GM19324 (cell line): Measurements from ENCODE around the gene GMDS.

Experiments used
- ATAC-seq: cut with Tn5 transposase; IDR thresholded peaks from one replicate; pipeline ENCODE4 v1.9.1; 2021; ENCODE audit warnings: mild to moderate bottlenecking, moderate library complexity; ENCODE audit not compliant: unreplicated experiment, low FRiP score

Gene GMDS

DNA sequence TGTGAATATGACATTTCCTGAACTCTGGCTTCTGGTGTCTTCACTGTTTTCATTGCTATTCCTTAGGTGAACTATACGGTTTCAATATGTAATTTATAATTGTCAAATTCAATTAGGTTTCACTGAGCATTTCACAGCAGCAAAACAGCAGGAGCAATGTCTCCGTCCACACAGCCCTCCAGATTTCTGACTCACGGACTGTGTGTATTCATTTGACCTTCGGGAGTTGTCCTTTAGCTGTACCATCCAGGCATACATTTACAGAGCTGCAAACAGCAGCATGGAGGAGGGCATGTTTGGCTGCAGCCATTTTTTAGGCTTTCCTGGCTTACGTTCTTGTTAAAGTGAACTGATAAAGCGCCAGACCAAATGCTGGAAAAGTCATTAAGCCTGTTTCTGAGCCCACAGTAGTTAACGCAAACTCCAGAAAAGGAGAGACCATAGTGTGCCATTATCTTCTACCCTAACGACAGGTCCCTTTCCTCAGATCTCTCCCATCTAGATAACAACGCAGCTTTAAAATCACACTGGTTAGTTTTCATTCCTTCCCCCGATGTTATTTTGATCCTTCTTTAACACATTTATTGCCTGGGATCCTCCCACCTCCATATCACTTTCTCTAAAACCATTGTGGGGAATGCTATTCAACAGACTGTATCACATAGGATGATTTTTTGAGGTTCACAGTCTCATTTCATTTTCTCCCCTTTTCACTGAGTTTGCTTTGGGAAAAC, 617.4 kb downstream of the GMDS start:
- ATAC-seq, result no peak

DNA sequence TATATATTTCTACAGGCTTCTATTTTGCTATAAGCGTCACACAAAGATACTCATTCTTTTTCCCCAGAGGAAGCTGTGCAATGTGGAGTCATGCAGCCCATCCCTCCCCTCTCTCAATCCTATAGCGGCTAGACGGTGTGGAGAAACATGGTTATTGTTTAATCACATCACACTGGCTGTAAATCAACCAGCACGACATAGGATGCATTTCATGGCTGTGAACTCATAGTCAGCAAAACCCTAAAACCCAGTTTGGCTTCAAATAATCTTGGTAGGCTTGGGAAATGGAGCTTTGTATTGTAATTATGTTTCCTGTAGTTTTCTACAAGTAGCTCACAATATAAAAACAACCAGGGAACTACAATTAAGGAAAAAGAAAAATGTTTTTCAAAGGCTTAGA, 618.9 kb downstream of the GMDS start:
- no peak for ATAC-seq

DNA sequence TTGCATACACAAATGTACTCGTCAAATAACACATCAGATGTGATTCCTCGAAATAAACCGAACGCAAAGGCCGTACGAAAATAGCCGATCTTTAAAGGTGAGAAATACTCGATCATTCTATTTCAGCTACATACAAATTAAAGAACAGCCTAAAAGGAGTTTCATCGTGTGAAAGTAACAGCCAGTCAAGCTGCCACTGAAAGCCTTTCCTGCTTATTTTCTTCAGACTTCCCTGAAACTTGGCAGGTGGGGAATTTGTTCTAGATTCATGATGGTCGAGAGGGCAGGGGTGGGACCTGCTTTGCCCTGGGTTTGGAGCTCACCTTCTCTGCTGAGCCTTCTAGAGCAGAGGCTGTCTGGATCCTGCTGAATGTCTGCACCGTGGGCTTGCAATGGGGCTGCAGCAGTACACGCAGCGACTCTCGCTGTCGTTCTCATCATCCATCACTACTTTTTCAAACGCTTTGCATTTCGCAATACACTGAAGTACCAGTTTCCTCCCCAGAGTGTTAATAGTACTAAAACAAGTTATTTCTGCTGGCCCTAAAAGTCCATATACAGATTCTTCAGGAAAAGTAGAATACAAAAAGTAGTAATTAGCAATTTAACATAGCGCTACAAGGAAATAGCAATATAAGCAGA, 619.5 kb downstream of the GMDS start:
- ATAC-seq, result no peak

DNA sequence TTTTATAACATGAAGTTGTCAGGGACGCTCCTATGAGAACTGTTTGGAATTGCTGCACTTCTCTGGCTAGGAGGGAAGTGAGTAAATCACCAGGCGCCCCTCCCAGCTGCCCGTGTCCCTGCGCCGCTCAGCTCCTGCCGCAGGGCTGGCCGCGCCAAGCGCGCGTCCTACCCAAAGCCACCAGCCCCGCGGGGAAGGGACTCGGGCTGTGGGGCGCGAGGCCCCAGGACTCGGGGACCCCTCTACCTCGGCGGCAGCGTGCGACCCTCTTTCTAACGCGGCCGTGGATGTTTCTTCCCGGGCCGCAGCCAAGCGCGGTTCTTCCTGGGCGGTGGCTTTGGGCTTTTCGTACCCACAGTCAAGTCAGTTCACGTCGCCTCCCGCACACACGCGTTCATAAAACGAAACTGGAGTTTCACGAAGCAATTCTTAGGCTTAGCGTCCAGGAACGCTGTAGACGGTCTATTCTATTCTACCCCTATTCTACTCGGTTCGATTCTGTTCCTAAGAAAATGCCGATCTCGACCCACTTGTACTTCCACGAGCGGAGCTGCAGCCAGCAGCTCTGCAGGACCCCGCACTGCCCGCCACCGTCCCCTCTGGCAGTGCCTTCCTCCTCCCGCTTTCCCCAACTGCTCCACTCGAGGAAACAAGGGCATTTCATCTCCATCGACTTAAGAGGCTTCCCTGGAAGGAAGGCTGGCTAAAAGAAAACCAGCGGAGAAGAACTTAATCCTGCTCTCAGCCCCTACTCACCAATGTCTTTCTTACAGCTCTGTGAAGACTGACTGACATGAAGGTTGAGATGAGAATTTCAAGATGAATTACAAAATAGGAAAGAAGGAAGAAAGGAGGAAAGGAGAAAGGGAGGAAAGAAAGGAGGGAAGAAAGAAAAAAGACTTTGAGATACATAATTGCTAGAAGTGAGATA, 620.3 kb downstream of the GMDS start:
- no peak for ATAC-seq

DNA sequence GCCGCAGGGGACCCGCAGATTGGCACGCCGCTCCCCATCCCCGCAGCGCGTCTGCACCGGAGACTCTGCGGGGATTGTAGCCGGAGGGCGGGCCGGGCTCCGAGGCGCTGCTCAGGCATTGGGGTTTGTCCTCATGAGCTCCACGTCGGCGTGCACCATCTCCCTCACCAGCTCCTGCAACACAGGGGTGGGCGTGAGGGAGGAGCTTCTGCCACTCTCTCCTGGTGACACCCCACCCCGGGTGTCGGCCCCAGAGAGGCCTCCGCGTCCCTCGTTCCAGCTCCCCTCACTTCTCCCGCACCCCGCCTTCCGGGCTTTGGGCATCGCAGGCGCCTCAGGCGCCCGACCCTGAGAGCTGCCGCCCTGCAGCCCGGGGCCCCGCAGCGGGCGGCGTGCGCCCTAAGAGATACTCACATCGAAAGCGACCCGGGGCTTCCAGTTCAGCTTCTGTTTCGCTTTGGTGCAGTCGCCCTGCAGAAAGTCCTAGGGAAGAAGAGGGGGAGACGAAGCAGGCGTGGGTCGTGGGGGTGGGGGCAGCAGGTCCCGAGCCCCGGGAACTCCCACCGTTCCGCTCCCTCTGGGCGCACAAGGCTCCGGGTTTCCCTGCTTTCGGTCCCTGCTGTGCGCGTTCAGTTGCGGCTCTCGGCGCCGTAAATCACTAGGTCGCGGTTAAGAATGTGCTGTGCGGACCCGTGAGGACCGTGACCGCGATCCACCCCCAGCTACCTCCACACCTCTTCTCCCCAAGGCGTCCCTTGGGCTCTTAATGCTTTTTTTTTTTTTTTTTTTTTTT, 621.2 kb downstream of the GMDS start:
- ATAC-seq, result no peak

DNA sequence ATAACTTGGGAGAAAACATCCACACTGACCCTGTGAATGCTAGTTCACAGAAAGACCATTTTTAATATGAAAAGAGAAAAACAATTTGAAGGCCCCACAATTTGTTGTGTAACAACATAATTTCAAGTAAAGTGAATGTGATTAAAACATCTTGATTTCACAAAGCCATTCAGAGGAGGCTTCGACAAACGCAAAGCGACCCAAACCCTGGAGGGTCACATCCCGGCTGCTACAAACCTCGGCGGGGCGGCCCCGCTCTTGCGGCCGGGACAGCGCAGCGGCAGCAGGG, 621.7 kb downstream of the GMDS start:
- no peak for ATAC-seq

DNA sequence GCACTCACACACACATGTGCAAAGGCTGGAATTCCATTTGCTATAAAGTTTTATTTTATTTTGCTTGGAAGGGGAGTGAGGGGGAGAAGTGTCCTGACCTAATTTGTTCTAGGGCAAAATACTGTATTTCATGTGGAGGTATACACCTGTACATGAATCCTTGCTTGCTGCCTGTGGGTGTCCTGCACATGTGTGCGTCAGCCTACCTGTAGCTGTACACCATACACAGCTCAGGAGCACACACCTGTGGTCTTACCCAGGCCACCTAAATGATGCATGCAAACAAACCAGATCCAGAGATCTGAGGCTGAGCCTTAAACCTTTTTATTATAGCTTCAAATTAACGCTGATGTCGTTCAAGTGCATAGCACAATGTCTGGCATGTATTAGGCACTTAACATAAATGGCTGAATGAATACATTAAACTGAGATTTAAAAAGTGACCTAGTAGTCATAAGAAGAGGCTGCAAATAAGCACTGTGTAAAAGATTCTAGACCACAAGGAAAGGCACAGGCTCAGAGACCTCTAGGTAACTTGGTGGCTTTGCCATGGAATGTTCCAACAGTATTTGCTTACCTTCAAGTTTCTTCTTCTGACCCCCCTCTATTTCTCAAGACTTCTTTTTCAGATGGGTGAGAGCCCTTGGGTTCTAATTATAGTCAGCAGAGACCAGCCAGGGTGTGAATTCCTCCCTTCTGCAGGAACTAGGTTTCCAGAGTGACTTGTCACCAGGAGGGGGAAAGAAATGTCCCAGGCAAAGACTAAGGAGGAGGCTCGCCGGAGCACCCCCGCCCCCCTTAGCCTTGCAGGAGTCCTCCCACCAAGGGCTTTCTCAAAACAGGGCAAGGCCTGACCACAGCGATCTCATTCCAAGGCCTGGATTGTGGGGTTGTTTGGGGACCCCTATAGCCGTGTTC, 622.3 kb downstream of the GMDS start:
- no peak for ATAC-seq

DNA sequence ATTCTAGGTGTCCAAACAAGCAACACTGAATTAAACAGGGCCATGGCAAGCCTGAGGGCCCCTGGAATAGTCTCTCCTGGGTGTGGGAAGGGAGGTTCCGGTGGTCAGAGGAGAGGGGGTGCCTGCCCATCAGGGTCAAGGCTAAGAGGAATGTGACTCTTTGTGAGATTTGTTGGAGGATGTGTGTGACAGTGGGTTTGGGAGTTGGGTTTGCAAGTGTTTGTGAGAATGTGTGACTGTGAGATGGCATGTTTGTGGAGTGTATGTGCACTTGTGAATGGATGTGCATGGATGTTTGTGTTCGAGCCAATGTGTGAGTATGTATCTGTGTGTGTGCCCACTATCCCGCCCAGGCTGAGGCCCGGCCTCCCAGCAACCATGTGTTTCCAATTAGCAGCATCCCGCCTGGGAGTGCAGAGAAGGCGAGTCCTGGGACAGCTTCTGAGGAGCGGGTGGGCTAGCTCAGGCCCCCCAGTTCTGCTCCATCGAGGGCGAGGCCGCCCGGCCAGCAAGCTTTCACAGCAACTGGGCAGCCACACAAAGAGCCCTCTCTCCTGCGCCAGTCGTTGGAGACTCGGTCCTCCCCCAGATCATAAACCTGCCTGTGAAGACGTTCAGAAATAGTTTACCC, 623.1 kb downstream of the GMDS start:
- ATAC-seq, result no peak

DNA sequence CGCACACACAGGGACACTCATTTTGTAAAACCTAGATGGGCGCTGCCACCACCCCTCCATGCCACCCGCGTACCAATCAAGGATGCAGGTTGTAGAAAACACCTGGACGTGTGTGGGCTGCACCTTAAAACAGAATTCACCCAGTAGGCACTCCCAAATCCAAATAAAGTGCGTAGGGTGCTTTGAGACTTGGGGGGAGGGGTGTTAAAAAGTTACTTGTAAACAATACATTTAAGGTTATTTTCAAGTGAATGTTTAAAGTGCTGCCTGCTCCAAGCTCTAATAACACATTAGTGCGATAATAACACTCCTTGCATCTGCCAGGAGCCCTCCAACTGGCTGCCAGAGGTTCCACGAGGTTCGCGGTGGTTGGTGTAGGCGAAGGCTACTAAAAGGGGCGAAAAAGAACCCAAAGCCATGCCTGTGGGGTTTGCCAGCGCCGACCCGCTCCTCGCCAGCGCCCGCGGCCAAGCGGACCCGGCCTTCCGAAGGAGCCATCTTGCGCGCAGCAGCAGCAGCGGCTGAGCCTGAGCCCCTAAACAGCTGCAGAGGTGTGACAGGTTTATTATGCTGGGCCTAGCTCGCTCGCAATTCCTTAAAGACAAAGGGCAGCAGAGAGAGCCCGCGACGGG, 624.2 kb downstream of the GMDS start:
- no peak for ATAC-seq

DNA sequence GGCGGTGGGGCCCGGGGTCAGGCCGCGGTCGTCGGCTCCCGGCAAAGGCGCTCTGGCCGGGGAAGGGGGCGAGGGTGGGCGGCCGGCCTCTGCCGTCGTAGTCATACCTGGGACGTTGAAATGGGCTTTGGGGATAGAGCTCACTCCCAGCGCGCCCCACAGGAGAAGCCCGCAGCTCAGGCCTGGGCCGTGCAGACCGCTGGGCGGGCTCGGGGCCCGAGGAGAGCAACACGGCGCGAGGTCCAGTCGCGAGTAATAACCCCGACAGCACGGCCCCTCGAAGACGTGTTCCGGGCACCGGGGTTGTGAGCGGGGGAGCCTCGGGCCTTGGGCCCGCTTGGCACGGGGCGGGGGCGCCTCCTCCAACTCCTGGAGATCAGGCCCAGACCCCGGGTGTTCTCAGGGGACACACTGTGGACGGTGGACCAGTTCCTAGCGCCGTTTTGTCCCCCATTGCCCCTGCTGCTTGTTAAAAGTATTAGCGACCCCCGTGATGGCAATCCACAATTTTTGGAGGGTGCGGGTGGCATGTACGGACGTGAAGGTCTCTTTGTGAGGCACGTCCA, 624.8 kb downstream of the GMDS start:
- ATAC-seq, result no peak

DNA sequence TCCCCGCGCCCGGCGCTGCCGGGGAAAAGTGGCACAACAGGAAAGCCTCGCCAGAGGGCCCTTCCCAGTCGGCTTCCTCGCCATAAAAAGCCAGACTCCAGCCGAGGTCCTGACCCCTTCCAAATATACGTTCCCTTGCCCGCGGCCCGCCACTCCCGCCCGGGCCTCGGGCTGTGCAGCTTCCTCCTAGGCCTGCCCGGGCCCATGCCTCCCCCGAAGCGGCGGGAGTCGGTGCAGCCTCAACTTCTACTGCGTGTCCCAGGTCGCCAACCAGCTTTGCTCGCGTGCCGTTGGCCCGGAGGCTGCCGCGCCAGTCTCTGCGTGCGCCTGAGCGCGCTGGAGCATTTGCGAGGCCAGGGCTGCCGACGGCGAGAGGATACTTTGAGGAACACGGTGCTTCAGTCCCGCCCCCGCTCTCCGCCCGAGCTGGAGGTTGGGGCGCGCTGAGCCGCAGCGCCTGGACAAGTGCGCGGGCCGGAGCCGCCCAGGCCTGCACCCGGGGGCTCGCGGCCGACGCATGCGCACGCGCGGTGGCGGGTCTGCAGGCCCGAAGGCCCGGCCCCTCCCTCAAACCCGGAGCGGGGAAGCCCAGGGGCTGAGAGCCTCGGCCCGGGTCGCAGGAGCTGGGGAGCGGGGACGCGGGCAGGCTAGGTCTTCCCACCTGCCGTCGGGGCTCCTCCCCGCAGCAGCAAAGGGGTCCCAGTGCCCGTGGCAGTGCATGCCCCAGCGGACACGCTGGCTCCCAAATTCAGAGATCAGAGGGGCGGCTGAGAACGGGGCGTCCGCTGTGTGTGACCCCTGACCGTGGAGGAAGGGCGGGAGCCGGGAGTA, 625.5 kb downstream of the GMDS start:
- no peak for ATAC-seq

DNA sequence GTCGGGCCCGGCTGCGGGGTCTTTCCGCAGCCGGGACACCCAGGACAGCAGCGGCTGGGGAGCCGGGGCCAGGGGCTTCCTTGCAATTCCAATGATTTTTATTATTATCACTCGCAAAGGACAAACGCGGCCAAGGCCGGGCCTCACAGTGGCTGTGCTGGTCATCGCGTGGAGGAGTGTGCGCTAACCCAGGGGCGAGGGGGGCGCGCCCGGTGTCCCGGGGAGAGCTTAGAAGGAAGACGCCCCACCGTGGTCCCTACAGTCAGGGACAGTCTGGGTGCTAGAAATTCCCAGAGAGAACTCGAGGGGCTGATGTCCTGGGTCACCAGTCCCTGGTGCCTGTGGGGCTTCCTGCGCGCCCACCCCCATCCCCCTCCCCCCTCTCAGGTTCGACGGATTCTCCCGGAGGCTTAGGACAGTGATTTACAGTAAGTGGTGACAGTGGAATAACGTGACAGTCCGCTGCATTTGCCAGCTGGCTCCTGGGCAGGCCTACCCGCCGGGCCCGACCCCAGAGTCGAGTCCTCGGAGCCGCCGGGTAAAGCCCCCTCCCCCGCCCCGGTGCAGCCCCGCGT, 626.2 kb downstream of the GMDS start:
- ATAC-seq, result no peak

DNA sequence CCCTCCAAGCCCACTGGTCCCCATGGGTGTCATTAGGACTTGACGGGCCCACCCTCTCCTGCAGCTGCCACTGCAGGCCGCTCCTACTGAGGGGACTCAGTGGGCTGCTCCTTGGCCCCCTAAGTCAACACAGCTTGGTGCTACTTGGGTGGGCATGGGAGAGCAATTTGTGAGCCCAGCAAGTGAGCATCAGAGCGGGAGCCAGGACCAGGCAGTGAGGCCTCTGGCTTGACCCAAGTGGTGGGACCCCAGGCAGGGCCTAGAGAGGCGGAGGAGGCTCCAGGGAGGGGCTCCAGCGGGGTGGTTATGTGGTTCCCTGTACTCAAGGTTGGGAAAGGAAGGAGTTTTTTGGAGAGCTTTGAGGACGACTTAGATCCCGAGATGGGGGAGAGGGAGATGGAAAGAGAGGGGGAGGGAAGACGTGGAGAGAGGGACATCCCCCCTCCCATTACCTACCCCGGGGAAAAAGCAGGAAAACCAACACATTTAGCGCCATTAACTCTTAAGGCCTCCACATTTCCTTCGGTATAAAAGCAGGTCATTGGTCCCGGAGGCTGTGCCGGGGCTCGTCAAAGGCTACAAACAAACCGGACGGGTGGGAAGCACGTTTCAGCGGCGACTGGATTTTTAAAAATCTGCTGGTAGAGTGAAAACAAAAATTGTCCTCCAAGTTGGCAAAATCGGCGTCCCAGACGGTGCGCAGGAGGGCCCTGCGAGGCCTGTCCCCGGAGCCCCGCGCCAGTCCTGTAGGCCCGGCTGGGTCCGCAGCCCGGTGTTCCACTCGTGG, 626.9 kb downstream of the GMDS start:
- no peak for ATAC-seq

DNA sequence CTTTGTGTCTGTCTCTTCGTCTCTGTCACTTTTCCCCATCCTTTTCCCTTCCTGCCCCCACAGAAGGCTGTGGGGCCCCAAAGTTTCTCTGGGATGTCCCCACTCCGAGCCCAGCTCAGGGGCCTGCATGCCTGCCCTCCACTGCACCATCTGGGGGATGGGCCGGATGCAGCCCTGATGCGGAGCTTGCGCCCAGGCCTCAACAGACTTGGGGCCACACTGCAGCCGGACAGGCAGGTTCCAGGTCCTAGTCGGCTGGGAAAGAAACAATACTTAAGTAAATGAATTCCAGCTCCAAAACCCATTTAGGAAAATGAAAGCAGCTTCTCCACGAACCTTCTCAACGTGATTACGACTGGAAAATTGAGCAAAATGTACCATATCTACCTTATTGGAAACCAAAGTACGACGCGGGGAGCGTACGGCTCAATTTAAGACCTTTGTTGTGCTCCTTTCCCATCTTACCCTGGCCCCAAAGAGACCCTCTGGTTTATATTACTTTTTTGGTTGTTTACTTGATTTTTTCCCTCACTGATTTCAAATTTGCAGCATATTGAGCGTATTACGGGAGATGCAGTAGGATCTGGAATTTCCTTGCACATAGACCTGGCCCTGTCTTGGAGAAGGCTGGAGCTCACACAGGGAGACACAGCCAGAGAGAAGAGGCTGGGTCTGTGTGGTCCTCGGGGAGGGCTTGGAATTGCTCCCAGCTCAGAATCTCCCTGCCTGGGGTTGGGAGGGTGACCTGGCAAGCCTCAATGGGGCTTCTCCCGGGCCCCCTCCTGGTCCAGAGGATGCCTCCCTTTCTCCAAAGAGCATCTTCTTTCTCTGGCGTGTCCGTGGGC, 627.7 kb downstream of the GMDS start:
- no peak for ATAC-seq

DNA sequence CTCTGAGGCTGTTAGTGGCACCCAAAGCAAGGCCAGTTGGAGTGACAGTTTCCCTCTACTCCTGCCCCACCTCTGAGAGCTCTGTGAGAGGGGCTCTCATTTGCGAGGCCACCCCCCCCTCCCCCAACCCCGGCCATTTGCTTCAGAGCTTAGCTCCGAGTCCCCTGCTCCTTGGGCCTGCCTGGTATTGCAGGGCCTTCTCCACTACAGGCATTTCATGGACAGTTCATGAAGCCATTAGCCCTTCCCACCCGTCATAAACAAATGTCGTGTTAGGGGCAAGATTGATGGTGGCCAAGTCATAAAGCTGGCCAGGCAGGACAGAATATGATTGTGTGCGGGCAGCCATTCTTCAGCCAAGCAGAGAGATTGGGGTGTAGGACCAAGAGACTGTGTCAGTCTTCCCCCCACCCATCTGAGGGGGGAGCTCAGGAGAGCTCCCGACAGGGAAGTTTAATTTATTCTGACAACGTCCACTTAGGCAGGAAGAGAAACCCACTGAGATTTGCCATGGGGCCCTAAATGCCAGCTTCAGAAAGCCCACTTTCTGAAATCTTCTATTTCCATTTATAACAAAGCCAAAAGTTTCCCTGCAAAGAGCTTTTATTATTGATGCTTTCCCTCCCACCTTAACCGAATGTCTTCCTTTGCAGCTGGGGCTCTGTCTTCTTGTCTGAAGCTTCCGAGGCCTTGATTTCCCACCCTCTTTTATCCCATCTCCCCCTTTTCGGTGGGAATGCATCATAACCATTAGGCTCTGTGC, 628.5 kb downstream of the GMDS start:
- ATAC-seq, result no peak
